Transverse colon (tissue), 3 donors: Measurements from ENCODE around the gene PALM3.

Source experiments
- POLR2A ChIP-seq: fragments of 450-650 bp; IDR thresholded peaks from one replicate; pipeline ENCODE4 v1.6.1; 2016; ENCODE audit warnings: antibody characterized with exemption, mild to moderate bottlenecking, moderate library complexity
- TF ChIP-seq, protein P1 (sequence below), 5 experiments: fragments of 200-600 bp in 3 of 5; fragments of 450-650 bp in 2 of 5; sonication (generic) in 3 of 5; IDR thresholded peaks; 1 replicate in 2 of 5; 2 replicates in 3 of 5; pipeline ENCODE4 v1.5.1; 2016 to 2017; ENCODE audit warnings: antibody characterized with exemption in 5 of 5, inconsistent platforms in 3 of 5, mild to moderate bottlenecking in 2 of 5, moderate library complexity in 1 of 5

DNA sequence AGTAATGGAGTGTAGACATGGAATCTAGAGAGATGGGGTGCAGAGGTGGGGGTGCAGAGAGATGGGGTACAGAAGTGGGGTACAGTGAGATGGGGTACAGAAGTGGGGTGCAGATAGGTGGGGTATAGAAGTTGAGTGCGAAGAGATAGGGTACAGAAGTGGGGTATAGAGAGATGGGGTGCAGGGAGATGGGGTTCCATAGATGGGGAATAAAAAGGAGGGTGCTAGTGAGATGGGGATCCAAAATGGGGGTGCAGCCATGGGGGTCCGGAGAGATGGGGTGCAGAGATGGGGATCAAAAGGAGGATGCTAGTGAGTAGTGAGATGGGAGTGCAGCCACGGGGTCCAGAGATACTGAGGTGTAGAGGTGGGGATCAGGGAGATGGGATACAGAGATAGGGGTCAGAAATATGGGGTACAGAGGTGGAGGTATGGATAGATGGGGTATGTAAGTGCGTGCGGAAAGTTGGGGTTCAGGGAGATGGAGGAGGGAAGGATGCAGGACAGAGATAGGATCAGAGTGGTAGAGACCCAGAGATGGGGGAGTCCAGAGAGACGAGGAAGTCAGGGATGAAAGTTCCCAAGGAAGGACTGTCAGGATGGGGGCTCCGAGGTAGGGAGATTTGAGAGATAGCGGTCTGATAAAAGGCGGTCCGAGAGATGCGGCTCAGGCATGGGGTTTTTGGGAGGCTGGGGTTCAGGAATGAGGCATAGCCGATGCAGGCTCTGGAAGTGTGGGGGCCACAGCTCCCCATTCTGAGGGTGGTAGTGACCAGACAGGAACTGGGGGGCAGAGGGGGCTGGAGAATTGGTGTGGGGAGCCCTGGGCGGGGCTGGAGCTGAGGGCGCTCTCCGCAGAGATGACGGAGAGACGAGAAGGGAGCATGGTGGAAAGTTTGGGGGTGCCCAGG, 3.4 kb downstream of the PALM3 start:
- TF ChIP-seq, protein P1, sequence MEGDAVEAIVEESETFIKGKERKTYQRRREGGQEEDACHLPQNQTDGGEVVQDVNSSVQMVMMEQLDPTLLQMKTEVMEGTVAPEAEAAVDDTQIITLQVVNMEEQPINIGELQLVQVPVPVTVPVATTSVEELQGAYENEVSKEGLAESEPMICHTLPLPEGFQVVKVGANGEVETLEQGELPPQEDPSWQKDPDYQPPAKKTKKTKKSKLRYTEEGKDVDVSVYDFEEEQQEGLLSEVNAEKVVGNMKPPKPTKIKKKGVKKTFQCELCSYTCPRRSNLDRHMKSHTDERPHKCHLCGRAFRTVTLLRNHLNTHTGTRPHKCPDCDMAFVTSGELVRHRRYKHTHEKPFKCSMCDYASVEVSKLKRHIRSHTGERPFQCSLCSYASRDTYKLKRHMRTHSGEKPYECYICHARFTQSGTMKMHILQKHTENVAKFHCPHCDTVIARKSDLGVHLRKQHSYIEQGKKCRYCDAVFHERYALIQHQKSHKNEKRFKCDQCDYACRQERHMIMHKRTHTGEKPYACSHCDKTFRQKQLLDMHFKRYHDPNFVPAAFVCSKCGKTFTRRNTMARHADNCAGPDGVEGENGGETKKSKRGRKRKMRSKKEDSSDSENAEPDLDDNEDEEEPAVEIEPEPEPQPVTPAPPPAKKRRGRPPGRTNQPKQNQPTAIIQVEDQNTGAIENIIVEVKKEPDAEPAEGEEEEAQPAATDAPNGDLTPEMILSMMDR (IDR thresholded peaks at IDR 0.05) = no peak
- no peak for TF ChIP-seq POLR2A
